Stimulated activated naive B cell treated with anti-CD40 and anti-IgM and Interleukin-4, amounts not matched to agents 10 μg/mL and 1 μg/mL and 100 μg/mL, for 72 hours (primary cell): ENCODE measurements around the gene TMEM167A.

Source experiments
- ATAC-seq, 2 donors: fragments of 150-1000 bp; cut with Tn5 transposase; replicated peaks; 2 replicates each; pipeline ENCODE4 v1.10.0; 2021; ENCODE audit warnings: moderate library complexity in 1 of 2
- DNase-seq: peaks from one replicate; pipeline ENCODE4 v3.0.0; 2021
- H3K27ac Mint-ChIP-seq: one replicate; pipeline ENCODE4 v1.8.0; 2022; ENCODE audit warnings: mild to moderate bottlenecking, mixed read lengths
- H3K27me3 Mint-ChIP-seq, 2 donors: one replicate each; pipeline ENCODE4 v1.8.0; 2022; ENCODE audit warnings: mixed read lengths in 2 of 2
- H3K36me3 Mint-ChIP-seq, 2 donors: one replicate each; pipeline ENCODE4 v1.8.0; 2022; ENCODE audit warnings: mixed read lengths in 2 of 2, mild to moderate bottlenecking in 1 of 2
- H3K4me1 Mint-ChIP-seq, 2 donors: one replicate each; pipeline ENCODE4 v1.8.0; 2022; ENCODE audit warnings: mixed read lengths in 2 of 2, mild to moderate bottlenecking in 1 of 2
- H3K4me3 Mint-ChIP-seq, 2 donors: one replicate each; pipeline ENCODE4 v1.8.0; 2022; ENCODE audit warnings: mild to moderate bottlenecking in 2 of 2, mixed read lengths in 2 of 2, moderate library complexity in 1 of 2
- H3K9me3 Mint-ChIP-seq, 2 donors: one replicate each; pipeline ENCODE4 v1.8.0; 2022; ENCODE audit warnings: mixed read lengths in 2 of 2, mild to moderate bottlenecking in 1 of 2

Gene TMEM167A

DNA sequence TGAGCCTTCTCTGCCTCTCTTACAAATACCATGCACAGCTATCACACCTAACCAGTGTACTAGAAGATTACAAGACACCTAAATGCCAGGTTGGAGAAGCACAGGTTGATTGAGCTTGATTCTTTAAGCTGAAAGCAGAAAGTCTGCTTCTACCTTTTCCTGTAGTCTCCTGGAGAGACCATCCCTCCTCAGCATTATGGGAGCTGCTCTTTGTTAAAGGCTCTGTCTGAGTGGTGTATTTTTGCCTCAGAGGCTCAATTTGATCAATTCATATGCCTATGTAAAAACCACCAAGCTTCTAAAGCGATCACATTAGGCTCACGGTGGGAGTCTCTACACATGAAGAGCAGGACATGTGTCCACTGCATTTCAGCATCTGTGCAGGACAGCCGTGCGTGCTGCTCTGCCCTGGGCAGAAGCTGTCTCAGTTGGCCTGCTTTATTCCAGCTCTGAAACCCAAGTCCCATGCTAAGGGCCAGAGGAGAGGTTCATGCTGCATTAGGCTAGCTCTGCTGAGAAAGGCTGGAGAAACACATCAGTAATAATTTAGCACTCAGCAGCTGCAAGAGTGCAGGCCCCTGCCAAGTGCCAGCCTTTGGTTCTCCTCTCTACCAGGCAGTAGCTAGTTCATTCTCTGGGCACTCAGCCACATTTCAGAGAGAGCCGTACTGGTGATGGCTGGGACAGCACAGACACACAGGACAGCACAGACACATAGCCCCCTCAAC, 41.7 kb downstream of the TMEM167A start:
- ATAC-seq (peak in 1 of 2 donors; percentile 25), DNase-seq (no peak)
- Mint-ChIP-seq H3K36me3 (peaks cover 0 to 4% of the 10 kb centered on the region in 2 donors), H3K27me3 (no peaks in the 10 kb centered on the region), H3K4me3 (no peak overlapping the region), H3K4me1 (peaks cover 0 to 10% of the 10 kb centered on the region in 2 donors), H3K27ac (no peak overlapping the region), H3K9me3 (no peaks in the 10 kb centered on the region)

GRCh38 chr5:83034528-83035207, 42.5 kb downstream of the TMEM167A start:
- ATAC-seq (no peak), DNase-seq (no peak)
- Mint-ChIP-seq H3K27me3 (no peaks in the 10 kb centered on the region), H3K27ac (no peak overlapping the region), H3K9me3 (no peaks in the 10 kb centered on the region), H3K4me3 (no peak overlapping the region), H3K4me1 (peaks cover 0 to 10% of the 10 kb centered on the region in 2 donors), H3K36me3 (peaks cover 0 to 4% of the 10 kb centered on the region in 2 donors)

- ATAC-seq (no peak), DNase-seq (no peak)
- no peaks in the 10 kb centered on the region for H3K9me3 Mint-ChIP-seq
- H3K27ac Mint-ChIP-seq: no peak overlapping the region
- peaks cover 0 to 10% of the 10 kb centered on the region in 2 donors for H3K4me1 Mint-ChIP-seq
- H3K36me3 Mint-ChIP-seq: peaks cover 0 to 4% of the 10 kb centered on the region in 2 donors
- H3K27me3 Mint-ChIP-seq: no peaks in the 10 kb centered on the region
- H3K4me3 Mint-ChIP-seq: no peak overlapping the region
Measured at GRCh38 chr5:83034036-83034435, 43.2 kb downstream of the TMEM167A start.

DNA sequence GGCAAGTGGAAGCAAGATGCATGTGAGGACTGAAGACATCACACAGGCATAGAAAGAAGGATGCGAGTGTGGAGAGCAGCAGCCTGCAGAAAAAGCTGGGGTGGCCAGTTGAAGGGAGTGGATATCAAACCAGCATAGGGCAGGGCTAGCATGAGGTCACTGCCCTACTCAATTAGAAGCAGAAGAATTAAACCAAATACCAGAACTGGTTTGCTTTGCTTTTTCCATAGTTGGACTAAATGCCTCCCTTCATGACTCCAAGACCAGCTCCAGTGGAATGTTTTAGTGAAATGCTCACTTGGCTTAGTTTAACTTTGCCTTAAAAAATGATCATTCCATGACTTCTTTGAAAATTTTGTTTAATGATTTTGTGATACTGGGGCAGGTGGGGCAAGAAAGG, 45.8 kb downstream of the TMEM167A start:
- DNase-seq (no peak), ATAC-seq (no peak)
- no peak overlapping the region for H3K4me3 Mint-ChIP-seq
- H3K27me3 Mint-ChIP-seq: no peaks in the 10 kb centered on the region
- H3K36me3 Mint-ChIP-seq: no peaks in the 10 kb centered on the region
- H3K4me1 Mint-ChIP-seq: peaks cover 7 to 14% of the 10 kb centered on the region in 2 donors
- H3K27ac Mint-ChIP-seq: no peak overlapping the region
- H3K9me3 Mint-ChIP-seq: no peaks in the 10 kb centered on the region

GRCh38 chr5:83029912-83030311, 47.3 kb downstream of the TMEM167A start:
- DNase-seq (no peak), ATAC-seq (no peak)
- H3K9me3 Mint-ChIP-seq: no peaks in the 10 kb centered on the region
- no peaks in the 10 kb centered on the region for H3K27me3 Mint-ChIP-seq
- H3K36me3 Mint-ChIP-seq: peaks cover 0 to 5% of the 10 kb centered on the region in 2 donors
- no peak overlapping the region for H3K4me3 Mint-ChIP-seq
- H3K27ac Mint-ChIP-seq: peak overlapping the region; percentile 59
- H3K4me1 Mint-ChIP-seq: peaks cover 13 to 20% of the 10 kb centered on the region in 2 donors

DNA sequence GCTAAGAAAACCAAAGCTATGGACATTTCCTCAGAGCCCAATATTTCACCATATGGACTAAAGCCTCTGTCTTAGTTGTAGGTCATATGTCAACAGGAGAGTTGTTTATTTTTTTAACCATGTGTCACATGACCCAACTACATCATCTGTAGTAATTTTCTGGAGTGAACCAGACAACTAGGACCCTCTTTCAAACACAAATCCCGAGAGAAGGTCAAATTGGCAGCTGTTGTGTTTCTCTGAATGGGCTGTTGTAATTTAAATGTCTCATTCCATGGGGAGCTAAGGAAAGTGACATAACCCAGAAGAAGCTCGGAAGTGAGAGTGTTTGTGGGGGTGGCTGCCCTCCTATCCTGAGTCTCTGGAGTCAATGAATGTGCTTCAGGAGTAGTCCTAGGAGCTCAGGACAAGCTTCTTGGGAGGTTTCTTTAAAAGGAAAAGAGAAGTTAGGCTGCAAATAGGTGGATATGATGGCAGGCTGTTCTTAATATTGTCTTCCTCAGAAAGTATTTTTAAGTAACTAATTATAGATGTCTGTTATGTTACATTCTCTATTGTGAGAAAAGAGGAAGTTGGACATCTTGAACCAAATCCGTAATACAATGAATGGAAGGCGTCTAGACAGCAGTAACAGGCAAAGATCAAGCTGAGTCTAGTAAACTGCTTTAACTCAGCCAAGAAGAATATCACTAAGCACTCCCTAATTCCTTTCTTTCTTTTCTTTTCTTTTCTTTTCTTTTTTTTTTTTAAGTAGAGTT, 50.1 kb downstream of the TMEM167A start:
- peak overlapping the region; percentile 92 for H3K27ac Mint-ChIP-seq
- peak; percentile 87 to 89 for ATAC-seq
- DNase-seq: no peak
- H3K4me3 Mint-ChIP-seq: peak overlapping the region; percentile 17 to 22
- peaks cover 13 to 20% of the 10 kb centered on the region in 2 donors for H3K4me1 Mint-ChIP-seq
- no peaks in the 10 kb centered on the region for H3K27me3 Mint-ChIP-seq
- H3K36me3 Mint-ChIP-seq: peaks cover 0 to 5% of the 10 kb centered on the region in 2 donors
- no peaks in the 10 kb centered on the region for H3K9me3 Mint-ChIP-seq

GRCh38 chr5:83026516-83026915, 50.7 kb downstream of the TMEM167A start:
- peak; percentile 83 to 84 for ATAC-seq
- H3K27ac Mint-ChIP-seq: peak overlapping the region; percentile 92
- H3K4me1 Mint-ChIP-seq: peaks cover 13 to 20% of the 10 kb centered on the region in 2 donors
- peaks cover 0 to 5% of the 10 kb centered on the region in 2 donors for H3K36me3 Mint-ChIP-seq
- H3K9me3 Mint-ChIP-seq: no peaks in the 10 kb centered on the region
- no peaks in the 10 kb centered on the region for H3K27me3 Mint-ChIP-seq
- DNase-seq: peak; percentile 6
- H3K4me3 Mint-ChIP-seq: peak overlapping the region; percentile 17 to 22

GRCh38 chr5:83025690-83026478, 51.3 kb downstream of the TMEM167A start:
- ATAC-seq: no peak
- DNase-seq: no peak
- H3K36me3 Mint-ChIP-seq: peaks cover 0 to 5% of the 10 kb centered on the region in 2 donors
- no peaks in the 10 kb centered on the region for H3K27me3 Mint-ChIP-seq
- H3K9me3 Mint-ChIP-seq: no peaks in the 10 kb centered on the region
- H3K4me1 Mint-ChIP-seq: peaks cover 13 to 20% of the 10 kb centered on the region in 2 donors
- no peak overlapping the region for H3K4me3 Mint-ChIP-seq
- H3K27ac Mint-ChIP-seq: no peak overlapping the region

DNA sequence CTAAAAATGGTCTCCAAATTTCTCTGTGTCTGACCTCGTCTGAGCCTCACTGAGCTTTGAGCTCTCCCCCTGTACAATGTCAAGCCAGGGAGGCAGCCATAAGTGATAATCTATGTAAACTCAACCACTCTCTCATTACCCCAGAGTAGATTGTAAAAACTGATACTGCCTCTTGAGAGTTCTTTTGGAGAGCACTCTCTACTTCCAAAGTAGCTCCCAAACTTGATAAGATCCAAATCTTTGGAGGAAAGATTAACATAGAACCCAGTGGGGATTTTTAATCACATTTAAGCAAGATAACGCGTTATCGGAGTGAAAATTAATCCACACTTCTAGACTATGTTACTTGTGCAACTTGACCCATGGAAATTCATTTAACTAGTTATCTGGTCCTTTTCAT, 54.9 kb downstream of the TMEM167A start:
- no peaks in the 10 kb centered on the region for H3K27me3 Mint-ChIP-seq

GRCh38 chr5:83015676-83016075, 61.5 kb downstream of the TMEM167A start:
- H3K4me1 Mint-ChIP-seq: peaks cover 7 to 18% of the 10 kb centered on the region in 2 donors
- H3K36me3 Mint-ChIP-seq: peaks cover 3 to 11% of the 10 kb centered on the region in 2 donors
- peaks cover 8% of the 10 kb centered on the region in 2 donors for H3K9me3 Mint-ChIP-seq
- DNase-seq (no peak), ATAC-seq (no peak)
- H3K27ac Mint-ChIP-seq: no peak overlapping the region
- no peaks in the 10 kb centered on the region for H3K27me3 Mint-ChIP-seq
- H3K4me3 Mint-ChIP-seq: no peak overlapping the region

More for the DNA sequence above, 54.9 kb downstream of the TMEM167A start:
- Mint-ChIP-seq H3K27ac (no peak overlapping the region), H3K36me3 (peaks cover 8 to 9% of the 10 kb centered on the region in 2 donors), H3K4me1 (peaks cover 12 to 16% of the 10 kb centered on the region in 2 donors), H3K9me3 (peaks cover 4 to 5% of the 10 kb centered on the region in 2 donors), H3K4me3 (no peak overlapping the region)
- ATAC-seq: no peak
- no peak for DNase-seq

- H3K4me1 Mint-ChIP-seq: peaks cover 7 to 18% of the 10 kb centered on the region in 2 donors
- peaks cover 4% of the 10 kb centered on the region in 2 donors for H3K9me3 Mint-ChIP-seq
- DNase-seq (peak; percentile 71), ATAC-seq (peak; percentile 100)
- H3K4me3 Mint-ChIP-seq: peak overlapping the region in 1 of 2 donors; percentile 22
- H3K27me3 Mint-ChIP-seq: no peaks in the 10 kb centered on the region
- H3K36me3 Mint-ChIP-seq: peaks cover 0 to 3% of the 10 kb centered on the region in 2 donors
- H3K27ac Mint-ChIP-seq: peak overlapping the region; percentile 81
Measured at GRCh38 chr5:83011985-83012384, 65.2 kb downstream of the TMEM167A start.

- Mint-ChIP-seq H3K4me3 (no peak overlapping the region), H3K36me3 (peaks cover 0 to 3% of the 10 kb centered on the region in 2 donors), H3K27ac (no peak overlapping the region), H3K27me3 (peaks cover 0 to 3% of the 10 kb centered on the region in 2 donors), H3K4me1 (peaks cover 7 to 18% of the 10 kb centered on the region in 2 donors), H3K9me3 (peaks cover 4% of the 10 kb centered on the region in 2 donors)
- ATAC-seq: no peak
- DNase-seq: no peak
Measured at GRCh38 chr5:83009408-83009807, 67.8 kb downstream of the TMEM167A start.

- DNase-seq (no peak), ATAC-seq (no peak)
- Mint-ChIP-seq H3K4me3 (no peak overlapping the region), H3K36me3 (no peaks in the 10 kb centered on the region), H3K9me3 (peaks cover 2 to 4% of the 10 kb centered on the region in 2 donors), H3K27me3 (peaks cover 0 to 3% of the 10 kb centered on the region in 2 donors), H3K27ac (no peak overlapping the region), H3K4me1 (peaks cover 7 to 12% of the 10 kb centered on the region in 2 donors)
Measured at GRCh38 chr5:83007755-83008154, 69.4 kb downstream of the TMEM167A start.
